ENCODE results near the gene SF3B1.
"Not testable (repeated sequence)": the region's sequence is repeated elsewhere in the genome, so short reads cannot be mapped to it uniquely, and the experiment has no call there.

The SF3B1 gene

DNA sequence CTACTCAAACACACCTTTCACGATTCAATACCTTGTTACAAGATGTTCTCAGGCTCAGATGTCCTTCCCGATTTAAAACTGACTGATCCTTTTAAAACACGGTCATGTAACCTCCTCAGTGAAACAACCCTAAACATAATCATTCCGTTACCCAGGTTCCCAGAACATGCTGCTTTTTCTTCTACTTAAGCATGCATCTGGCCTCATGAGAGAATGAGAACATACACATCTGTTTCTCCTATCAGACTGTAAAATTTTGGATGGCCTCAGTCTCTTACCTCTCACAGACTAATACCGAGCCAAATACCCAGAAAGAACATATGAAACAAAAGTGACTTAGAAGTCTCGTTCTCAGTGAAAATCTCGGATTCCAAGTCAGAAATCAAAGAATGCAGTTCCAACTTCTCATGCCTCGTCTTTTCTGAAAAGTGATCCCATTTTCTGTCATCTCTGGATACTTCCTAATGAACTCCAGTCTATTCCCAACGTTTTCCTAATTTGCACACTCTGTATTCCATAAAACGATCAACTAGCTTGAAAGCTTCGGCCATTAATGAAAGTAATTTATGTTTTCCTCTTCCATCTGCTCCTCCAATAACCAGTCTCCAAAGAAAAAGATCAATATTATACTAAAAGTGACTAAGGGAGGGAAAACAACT, 919 bp downstream of the SF3B1 start:
- in situ Hi-C loops (cut with MboI; ENCODE audit: low sequenced_read_pairs): no loop called here

DNA sequence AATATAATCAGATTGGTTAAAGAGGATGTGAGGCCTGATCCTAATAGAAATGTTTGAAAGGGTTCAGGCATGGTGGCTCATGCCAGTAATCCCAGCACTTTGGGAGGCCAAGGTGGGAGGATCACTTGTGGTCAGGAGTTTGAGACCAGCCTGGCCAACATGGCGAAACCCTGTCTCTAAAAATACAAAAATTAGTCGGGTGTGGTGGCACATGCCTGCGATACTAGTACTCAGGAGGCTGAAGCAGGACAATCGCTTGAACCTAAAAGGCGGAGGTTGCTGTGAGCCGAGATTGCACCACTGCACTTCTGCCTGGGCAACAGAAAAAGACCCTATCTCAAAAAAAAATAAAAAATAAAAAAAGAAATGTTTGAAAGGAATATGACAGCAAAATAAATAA, 2.3 kb downstream of the SF3B1 start:
- in situ Hi-C loops (cut with MboI; ENCODE audit: low sequenced_read_pairs): not testable (repeated sequence)

DNA sequence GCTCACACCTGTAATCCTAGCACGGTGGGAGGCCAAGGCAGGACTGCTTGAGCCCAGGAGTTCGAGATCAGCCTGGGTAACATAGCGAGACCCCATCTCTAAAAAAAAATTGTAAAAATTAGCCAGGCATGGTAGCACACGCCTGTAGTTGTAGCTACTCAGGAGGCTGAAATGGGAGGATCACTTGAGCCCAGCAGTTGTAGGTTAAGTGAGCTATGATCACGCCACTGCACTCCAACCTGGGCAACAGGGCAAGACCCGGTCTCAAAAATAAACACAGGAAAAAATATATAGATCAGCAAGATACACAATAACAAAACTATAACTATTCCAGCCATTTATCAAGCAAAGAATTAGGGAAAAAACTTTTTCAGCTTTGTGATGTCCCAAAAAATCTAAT, 3.0 kb downstream of the SF3B1 start:
- in situ Hi-C loops (cut with MboI; ENCODE audit: low sequenced_read_pairs): no loop called here

DNA sequence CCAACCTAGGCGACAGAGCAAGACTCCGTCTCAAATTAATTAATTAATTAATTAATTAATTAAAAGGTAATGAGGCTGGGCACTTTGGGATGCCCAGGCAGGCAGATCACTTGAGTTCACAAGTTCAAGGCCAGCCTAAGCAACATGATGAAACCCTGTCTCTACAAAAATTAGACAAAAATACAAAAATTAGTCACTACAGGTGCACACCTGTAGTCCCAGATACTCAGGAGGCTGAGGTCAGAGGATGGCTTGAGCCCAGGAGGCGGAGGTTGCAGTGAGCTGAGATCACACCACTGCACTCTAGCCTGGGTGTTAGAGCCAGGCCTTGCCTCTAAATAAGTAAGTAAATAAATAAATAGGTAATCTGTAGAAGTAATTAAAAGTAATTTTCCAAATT, 6.8 kb downstream of the SF3B1 start:
- in situ Hi-C loops (cut with MboI; ENCODE audit: low sequenced_read_pairs): no loop called here

- in situ Hi-C loops (cut with MboI; ENCODE audit: low sequenced_read_pairs): no loop called here
Observed at GRCh38 chr2:197426723-197427603, 7.9 kb downstream of the SF3B1 start.

GRCh38 chr2:197425550-197425949, 9.3 kb downstream of the SF3B1 start:
- in situ Hi-C loops (cut with MboI; ENCODE audit: low sequenced_read_pairs): no loop called here

GRCh38 chr2:197423307-197423706, 11.5 kb downstream of the SF3B1 start:
- in situ Hi-C loops (cut with MboI; ENCODE audit: low sequenced_read_pairs): no loop called here

GRCh38 chr2:197419438-197419837, 15.4 kb downstream of the SF3B1 start:
- in situ Hi-C loops (cut with MboI; ENCODE audit: low sequenced_read_pairs): no loop called here

- in situ Hi-C loops (cut with MboI; ENCODE audit: low sequenced_read_pairs): no loop called here
Observed at GRCh38 chr2:197416268-197416667, 18.6 kb downstream of the SF3B1 start.

GRCh38 chr2:197414515-197414914, 20.3 kb downstream of the SF3B1 start:
- in situ Hi-C loops (cut with MboI; ENCODE audit: low sequenced_read_pairs): no loop called here

DNA sequence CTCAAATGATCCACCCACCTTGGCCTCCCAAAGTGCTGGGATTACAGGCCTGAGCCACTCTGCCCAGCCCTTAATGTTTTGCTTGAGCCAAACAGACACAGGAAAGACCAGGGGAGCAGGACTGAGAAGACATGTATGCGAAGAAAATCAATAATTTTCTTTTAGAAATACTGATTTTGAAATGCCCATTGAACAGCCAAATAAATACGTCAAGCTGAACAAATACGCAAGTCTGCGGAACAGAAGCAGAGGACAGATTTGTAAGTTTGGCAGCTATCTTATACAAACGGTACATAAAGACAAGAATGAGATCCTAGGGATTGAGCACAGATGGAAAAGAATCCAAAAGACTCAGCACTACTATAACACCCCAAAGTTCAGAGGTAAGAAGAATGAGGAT, 20.8 kb downstream of the SF3B1 start:
- in situ Hi-C loops (cut with MboI; ENCODE audit: low sequenced_read_pairs): no loop called here

GRCh38 chr2:197405582-197405981, 29.2 kb downstream of the SF3B1 start:
- in situ Hi-C loops (cut with MboI; ENCODE audit: low sequenced_read_pairs): no loop called here

GRCh38 chr2:197399887-197400540, 34.8 kb downstream of the SF3B1 start:
- in situ Hi-C loops (cut with MboI; ENCODE audit: low sequenced_read_pairs): no loop called here

- in situ Hi-C loops (cut with MboI; ENCODE audit: low sequenced_read_pairs): no loop called here
Observed at GRCh38 chr2:197398913-197399312, 35.9 kb downstream of the SF3B1 start.

- in situ Hi-C loops (cut with MboI; ENCODE audit: low sequenced_read_pairs): no loop called here
Observed at GRCh38 chr2:197391220-197391717, 43.6 kb downstream of the SF3B1 start.

DNA sequence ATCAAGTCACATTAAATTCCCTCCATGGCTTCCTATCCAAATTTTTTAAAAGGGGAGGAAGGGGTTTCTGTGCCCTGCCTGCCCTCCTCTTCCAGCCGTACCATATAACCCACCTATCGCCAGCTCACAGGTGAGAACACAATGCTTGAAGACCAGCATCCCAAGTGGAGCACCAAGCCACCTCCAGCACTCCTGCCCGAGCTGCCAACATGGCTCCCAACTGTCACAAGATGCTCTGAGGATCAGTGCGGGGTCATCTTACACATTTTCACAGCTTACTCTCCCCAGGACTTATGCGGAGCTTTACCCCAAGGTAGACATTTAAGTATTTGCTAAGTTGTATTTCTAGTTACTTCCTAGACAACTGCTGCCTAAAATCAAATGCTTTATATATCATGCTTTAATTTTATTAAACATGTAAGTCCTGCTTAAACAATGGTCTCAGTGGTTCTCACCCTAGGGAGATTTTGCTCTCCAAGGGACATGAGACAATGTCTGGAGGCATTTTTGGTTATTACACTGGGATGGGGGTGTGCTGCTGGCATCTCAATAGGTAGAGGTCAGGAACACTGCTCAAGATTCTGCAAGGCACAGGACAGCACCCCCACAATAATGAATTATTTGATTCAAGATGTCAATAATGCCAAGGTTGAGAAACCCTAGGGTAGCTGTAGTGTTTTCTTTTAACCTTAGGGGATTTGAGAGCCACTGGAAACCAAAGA, 45.8 kb downstream of the SF3B1 start:
- in situ Hi-C loops (cut with MboI; ENCODE audit: low sequenced_read_pairs): no loop called here

DNA sequence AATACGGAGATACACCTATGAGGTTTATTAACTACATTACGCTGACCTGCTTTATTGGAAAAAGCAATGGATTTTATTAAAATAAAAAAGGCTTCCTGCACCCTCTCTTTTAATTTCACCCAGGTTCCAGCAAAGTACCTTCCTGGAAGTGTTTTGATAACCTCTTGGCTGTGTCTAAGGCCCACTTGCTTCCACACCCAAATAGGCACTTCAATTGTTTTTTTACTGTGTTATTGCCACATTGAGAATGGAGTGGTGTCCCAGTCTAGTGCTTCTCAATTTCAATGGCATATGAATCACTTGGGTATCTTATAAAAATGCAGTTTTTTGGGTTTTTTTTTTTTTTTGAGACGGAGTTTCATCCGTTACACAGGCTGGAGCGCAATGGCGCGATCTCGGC, 47.6 kb downstream of the SF3B1 start:
- in situ Hi-C loops (cut with MboI; ENCODE audit: low sequenced_read_pairs): no loop called here

DNA sequence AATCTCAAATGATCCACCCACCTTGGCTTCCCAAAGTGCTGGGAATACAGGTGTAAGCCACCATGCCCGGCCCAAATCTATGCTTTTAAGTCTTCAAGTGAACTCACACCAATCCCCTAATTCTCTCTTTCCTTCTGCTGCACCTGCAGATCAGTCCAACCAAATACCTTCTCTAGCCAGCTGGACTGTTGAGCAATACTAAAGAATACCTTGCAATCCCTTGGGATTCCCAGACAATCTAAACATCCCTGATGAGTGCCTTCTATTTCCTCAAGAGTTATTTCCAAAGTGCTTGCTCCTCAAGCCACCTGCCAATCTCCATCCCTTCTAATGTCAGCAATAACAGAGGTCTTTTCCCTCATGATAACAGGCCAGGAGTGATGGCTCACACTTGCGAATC, 48.6 kb downstream of the SF3B1 start:
- in situ Hi-C loops (cut with MboI; ENCODE audit: low sequenced_read_pairs): no loop called here

- in situ Hi-C loops (cut with MboI; ENCODE audit: low sequenced_read_pairs): no loop called here
Observed at GRCh38 chr2:197383825-197384224, 51.0 kb downstream of the SF3B1 start.

- in situ Hi-C loops (cut with MboI; ENCODE audit: low sequenced_read_pairs): no loop called here
Observed at GRCh38 chr2:197381641-197382040, 53.2 kb downstream of the SF3B1 start.

DNA sequence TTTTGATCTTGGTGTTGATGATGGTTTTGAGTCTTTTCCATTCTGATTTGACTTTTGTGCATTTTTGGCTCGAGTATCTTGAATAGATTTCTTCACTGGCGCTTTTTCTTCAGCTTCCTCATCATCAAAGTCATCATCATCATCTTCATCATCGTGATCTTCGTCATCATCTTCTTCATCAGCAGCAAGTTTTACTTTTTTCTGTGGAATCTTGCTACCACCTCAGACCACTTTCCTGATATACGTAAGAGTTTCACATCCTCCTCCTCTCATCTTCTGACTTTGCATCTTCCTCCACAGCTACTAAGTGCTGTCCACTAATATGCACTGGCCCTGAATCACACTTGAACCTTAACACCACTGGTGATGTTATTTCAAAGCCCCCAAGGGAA, 54.9 kb downstream of the SF3B1 start:
- in situ Hi-C loops (cut with MboI; ENCODE audit: low sequenced_read_pairs): not testable (repeated sequence)
